ENCODE data around the gene ARMC5. TPM values are rescaled to one million over a fixed set of nuclear protein-coding genes. Genes with fewer than 3 reads are reported as not detected.

Gene ARMC5
- total RNA-seq, 1 donor from 2014 or later: 4.2 TPM

DNA sequence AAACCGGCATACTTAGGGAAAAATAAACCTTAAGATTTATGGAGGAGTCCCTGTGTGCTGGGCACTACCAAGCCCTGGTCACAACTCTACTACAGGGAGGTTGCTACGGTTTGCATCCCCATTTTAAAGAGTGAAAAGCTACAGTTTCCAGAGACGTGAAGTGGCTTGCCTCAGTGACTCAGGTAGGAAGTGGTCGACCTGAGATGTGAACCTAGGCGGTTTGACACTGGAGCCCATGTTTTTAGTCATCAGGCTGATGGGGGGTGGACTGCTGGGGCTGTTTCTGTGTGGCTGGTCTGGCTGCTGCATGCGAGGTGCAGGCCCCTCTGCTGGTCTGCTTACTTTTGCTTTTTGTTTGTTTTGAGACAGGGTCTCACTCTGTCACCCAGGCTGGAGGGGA lies 37.7 kb upstream of the ARMC5 start:
- Histone ChIP-seq H3K36me3 (ENCODE audit: control insufficient read depth, insufficient read depth, low read length) (no peaks in the 10 kb centered on the region), H3K27me3 (ENCODE audit: control insufficient read depth, insufficient read depth, low read length) (no peaks in the 10 kb centered on the region), H3K4me3 (ENCODE audit: low read depth, low read length) (no peak overlapping the region)
- TF ChIP-seq, protein P1, sequence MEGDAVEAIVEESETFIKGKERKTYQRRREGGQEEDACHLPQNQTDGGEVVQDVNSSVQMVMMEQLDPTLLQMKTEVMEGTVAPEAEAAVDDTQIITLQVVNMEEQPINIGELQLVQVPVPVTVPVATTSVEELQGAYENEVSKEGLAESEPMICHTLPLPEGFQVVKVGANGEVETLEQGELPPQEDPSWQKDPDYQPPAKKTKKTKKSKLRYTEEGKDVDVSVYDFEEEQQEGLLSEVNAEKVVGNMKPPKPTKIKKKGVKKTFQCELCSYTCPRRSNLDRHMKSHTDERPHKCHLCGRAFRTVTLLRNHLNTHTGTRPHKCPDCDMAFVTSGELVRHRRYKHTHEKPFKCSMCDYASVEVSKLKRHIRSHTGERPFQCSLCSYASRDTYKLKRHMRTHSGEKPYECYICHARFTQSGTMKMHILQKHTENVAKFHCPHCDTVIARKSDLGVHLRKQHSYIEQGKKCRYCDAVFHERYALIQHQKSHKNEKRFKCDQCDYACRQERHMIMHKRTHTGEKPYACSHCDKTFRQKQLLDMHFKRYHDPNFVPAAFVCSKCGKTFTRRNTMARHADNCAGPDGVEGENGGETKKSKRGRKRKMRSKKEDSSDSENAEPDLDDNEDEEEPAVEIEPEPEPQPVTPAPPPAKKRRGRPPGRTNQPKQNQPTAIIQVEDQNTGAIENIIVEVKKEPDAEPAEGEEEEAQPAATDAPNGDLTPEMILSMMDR (IDR thresholded peaks at IDR 0.05; ENCODE audit: insufficient read depth, low read length, severe bottlenecking): no peak
- DNase-seq (ENCODE audit: low read depth): peak; percentile 65
- no peak for FAIRE-seq

DNA sequence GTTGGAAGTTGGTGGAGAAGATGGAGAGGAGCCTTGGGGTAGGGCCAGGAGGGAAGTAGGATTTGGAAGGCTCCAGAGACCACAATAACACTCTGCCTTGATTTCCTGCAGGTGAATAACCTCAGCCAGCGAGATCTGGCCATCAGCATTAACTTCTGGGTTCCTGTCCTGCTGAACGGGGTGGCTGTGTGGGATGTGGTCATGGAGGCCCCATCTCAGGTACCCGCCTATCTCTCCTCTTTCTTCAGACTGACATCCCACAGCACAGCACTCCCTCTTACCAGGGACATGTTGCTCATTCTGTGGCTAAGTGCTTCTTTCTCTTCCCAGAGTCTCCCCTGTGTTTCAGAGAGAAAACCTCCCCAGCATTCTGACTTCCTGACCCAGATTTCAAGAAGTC lies 36.1 kb upstream of the ARMC5 start:
- no peaks in the 10 kb centered on the region for H3K27me3 ChIP-seq (ENCODE audit: control insufficient read depth, insufficient read depth, low read length)
- DNase-seq (ENCODE audit: low read depth): no peak
- no peaks in the 10 kb centered on the region for H3K36me3 ChIP-seq (ENCODE audit: control insufficient read depth, insufficient read depth, low read length)
- TF ChIP-seq, protein P1 (IDR thresholded peaks at IDR 0.05; ENCODE audit: insufficient read depth, low read length, severe bottlenecking): no peak
- H3K4me3 ChIP-seq (ENCODE audit: low read depth, low read length): no peak overlapping the region
- no peak for FAIRE-seq

DNA sequence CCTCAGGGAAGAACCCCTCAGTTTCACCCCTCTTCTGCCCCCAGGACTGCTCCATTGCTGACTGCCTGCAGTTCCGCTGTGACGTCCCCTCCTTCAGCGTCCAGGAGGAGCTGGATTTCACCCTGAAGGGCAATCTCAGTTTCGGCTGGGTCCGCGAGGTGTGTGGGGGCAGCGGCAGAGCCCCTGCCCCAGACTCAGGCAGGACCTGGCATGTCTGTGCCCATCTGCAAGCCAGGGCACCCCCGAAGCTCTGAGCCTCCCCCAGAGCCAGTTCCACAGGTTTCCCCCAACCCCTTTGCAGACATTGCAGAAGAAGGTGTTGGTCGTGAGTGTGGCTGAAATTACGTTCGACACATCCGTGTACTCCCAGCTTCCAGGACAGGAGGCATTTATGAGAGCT lies 35.5 kb upstream of the ARMC5 start:
- TF ChIP-seq, protein P1 (IDR thresholded peaks at IDR 0.05; ENCODE audit: insufficient read depth, low read length, severe bottlenecking): no peak
- Histone ChIP-seq H3K36me3 (ENCODE audit: control insufficient read depth, insufficient read depth, low read length) (no peaks in the 10 kb centered on the region), H3K4me3 (ENCODE audit: low read depth, low read length) (no peak overlapping the region), H3K27me3 (ENCODE audit: control insufficient read depth, insufficient read depth, low read length) (no peaks in the 10 kb centered on the region)
- DNase-seq (ENCODE audit: low read depth): no peak
- no peak for FAIRE-seq

DNA sequence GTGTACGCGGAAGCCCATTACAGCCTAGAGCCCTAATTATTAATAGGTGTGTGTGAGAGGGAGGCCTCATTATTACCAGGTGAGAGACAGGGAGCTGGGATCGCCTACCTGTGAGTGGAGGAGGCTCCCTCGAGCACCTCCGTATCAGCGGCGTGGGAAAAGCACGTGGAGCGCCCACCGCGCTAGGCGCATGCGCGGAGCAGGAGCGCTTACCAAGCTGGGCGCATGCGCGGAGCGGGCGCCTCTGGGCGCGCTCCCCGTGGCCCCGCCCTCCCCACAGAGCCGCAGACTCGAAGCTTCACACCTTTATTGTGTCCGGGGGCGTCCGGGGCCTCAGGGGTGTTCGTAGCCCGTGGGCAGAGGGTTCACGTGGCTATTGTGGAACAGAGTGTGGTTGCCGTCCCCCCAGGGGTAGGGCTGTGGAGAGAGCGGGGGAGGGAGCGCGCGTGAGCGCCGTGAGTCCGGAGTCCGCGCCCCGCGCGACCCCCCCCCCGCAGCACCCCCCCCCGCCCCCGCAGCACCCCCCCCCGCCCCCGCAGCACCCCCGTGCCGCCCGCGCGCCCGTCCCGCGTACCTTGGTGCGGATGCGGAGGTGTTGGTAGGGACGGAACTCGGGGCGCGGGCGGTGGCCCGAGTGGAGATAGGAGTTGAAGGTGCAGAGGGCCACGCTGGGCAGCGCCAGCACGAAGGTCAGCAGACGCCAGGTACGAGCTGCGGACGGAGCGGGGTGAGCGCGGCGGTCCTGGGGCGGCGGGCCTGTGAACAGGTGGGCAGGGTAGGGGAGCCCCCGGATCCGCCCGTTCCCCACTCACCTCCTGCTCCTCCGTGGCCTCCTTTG lies 31.6 kb upstream of the ARMC5 start:
- TF ChIP-seq, protein P1 (IDR thresholded peaks at IDR 0.05; ENCODE audit: insufficient read depth, low read length, severe bottlenecking): no peak
- Histone ChIP-seq H3K27me3 (ENCODE audit: control insufficient read depth, insufficient read depth, low read length) (no peaks in the 10 kb centered on the region), H3K4me3 (ENCODE audit: low read depth, low read length) (peak overlapping the region; percentile 23), H3K36me3 (ENCODE audit: control insufficient read depth, insufficient read depth, low read length) (no peaks in the 10 kb centered on the region)
- DNase-seq (ENCODE audit: low read depth) (no peak), FAIRE-seq (no peak)

DNA sequence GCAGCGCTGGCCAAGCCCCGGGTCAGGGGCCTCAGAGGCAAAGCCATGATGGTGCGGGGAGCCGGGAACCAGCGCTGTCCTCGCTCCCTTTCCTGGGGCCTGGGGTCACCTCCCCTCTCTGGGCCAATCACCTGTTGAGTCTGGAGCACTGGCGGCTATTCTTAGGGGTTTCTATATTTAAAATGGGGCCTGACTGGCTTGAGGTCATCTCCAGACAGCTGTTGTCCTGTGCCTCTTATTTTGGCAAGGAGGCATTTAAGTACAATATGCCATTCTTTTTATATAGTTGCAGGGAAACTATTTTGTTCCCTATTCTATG lies 31.1 kb upstream of the ARMC5 start, which contains the start of gene COX6A2:
Gene COX6A2 (minus strand): TSS at position 82 of the 319 bp plus-strand sequence. CDS start 35 bp downstream, at position 47.
- Histone ChIP-seq H3K27me3 (ENCODE audit: control insufficient read depth, insufficient read depth, low read length) (no peaks in the 10 kb centered on the region), H3K4me3 (ENCODE audit: low read depth, low read length) (peak within 1 kb of the TSS; percentile 23), H3K36me3 (ENCODE audit: control insufficient read depth, insufficient read depth, low read length) (no peaks in the 10 kb centered on the region)
- TF ChIP-seq, protein P1 (IDR thresholded peaks at IDR 0.05; ENCODE audit: insufficient read depth, low read length, severe bottlenecking): no peak
- no peak for DNase-seq (ENCODE audit: low read depth)
- FAIRE-seq: no peak

Measured in bronchial epithelial cell (primary cell).